Mammary epithelial cell (primary cell): Measurements from ENCODE around the gene ZC3H18.

Experiments used
- EZH2 ChIP-seq: IDR thresholded peaks from 2 replicates; pipeline ENCODE4 v1.6.1; 2012; ENCODE audit warnings: low read length, inconsistent platforms, borderline replicate concordance
- TF ChIP-seq, protein P1 (sequence below), 2 donors: IDR thresholded peaks in 1 of 2; conservative IDR thresholded peaks in 1 of 2; 2 replicates each; pipeline ENCODE4 v1.5.1; 2011 to 2012; ENCODE audit warnings: inconsistent platforms in 2 of 2, low read length in 2 of 2, mild to moderate bottlenecking in 2 of 2, control low read depth in 1 of 2, low read depth in 1 of 2; ENCODE audit not compliant: insufficient read depth in 1 of 2; ENCODE audit errors: extremely low read depth in 1 of 2

DNA sequence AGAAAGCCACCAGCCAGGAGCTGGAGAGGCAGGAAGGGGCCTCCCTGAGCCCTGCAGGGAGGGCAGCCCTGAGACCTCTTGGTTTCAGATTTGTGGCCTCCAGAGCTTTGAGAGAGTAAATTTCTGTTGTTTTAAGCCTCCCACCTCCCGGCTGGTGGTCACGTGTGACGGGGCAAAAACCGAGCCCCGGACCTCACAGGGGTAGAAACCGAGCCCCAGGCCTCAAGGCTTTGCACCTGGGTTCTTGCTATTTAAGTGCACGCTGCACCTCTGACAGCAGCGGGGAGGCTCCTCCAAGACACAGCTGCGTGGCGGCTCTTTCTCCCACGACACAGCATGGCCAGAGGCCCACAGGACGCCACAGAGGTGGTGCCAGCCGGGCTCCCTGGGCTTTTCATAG is 17.4 kb upstream of the ZC3H18 start:
- TF ChIP-seq, protein P1, sequence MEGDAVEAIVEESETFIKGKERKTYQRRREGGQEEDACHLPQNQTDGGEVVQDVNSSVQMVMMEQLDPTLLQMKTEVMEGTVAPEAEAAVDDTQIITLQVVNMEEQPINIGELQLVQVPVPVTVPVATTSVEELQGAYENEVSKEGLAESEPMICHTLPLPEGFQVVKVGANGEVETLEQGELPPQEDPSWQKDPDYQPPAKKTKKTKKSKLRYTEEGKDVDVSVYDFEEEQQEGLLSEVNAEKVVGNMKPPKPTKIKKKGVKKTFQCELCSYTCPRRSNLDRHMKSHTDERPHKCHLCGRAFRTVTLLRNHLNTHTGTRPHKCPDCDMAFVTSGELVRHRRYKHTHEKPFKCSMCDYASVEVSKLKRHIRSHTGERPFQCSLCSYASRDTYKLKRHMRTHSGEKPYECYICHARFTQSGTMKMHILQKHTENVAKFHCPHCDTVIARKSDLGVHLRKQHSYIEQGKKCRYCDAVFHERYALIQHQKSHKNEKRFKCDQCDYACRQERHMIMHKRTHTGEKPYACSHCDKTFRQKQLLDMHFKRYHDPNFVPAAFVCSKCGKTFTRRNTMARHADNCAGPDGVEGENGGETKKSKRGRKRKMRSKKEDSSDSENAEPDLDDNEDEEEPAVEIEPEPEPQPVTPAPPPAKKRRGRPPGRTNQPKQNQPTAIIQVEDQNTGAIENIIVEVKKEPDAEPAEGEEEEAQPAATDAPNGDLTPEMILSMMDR (conservative IDR thresholded peaks at IDR 0.05 in 1 of 2, IDR thresholded peaks at IDR 0.05 in 1 of 2; ENCODE audit: extremely low read depth in 1 of 2, insufficient read depth in 1 of 2, low read depth in 1 of 2, low read length in 2 of 2): no peak
- TF ChIP-seq EZH2: no peak
